ENCODE results near the gene WBP1.
A peak's percentile ranks its signal among the peaks of the same experiment; 100 is the strongest.
"Not testable (repeated sequence)": the region's sequence is repeated elsewhere in the genome, so short reads cannot be mapped to it uniquely, and the experiment has no call there.

WBP1 gene

GRCh38 chr2:74438248-74438647, 20.0 kb upstream of the WBP1 start:
- DNase-seq (ENCODE audit: low read depth in 2 of 2): no peak
- H3K4me3 ChIP-seq (replicated peaks in 1 of 2; ENCODE audit: low read depth in 2 of 2, low read length in 2 of 2): no peak overlapping the region
- no peak for TF ChIP-seq CTCF (IDR thresholded peaks at IDR 0.05; ENCODE audit: low read depth, low read length)

- no peak for DNase-seq (ENCODE audit: low read depth in 2 of 2)
- H3K4me3 ChIP-seq (replicated peaks in 1 of 2; ENCODE audit: low read depth in 2 of 2, low read length in 2 of 2): peak overlapping the region; percentile 59 to 71
- TF ChIP-seq CTCF (IDR thresholded peaks at IDR 0.05; ENCODE audit: low read depth, low read length): no peak
Measured at GRCh38 chr2:74439373-74439772, 18.9 kb upstream of the WBP1 start.

DNA sequence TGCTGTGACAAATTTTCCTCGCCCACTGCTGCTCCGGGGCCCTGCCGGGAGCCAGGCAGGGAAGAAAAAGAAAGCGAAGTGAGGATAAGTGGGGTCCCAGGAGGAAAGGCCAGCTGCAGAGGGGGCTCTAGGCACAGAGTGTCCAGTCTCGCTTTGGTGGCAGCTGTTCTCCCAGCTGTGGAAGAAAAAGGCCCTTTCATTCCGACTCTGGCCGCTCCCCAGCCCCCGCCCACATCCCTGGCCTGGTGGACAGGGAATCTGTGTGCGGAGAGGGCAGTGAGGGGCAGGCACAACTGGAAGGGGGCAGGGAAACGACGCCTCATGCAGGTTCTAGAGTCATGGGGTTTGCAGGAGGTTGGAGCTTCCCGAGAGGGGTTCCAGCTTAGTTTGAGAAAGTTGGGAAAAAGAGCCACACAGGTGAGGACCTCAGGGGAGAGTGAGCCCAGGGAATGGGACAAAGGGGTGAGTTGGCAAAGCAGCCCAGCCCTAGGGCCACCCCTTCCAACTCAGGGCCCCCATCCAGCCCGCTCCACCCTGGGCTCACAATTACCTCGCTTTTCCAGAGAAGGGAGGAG, 18.3 kb upstream of the WBP1 start:
- TF ChIP-seq CTCF (IDR thresholded peaks at IDR 0.05; ENCODE audit: low read depth, low read length): no peak
- DNase-seq (ENCODE audit: low read depth in 2 of 2): peak; percentile 54 to 74
- H3K4me3 ChIP-seq (replicated peaks in 1 of 2; ENCODE audit: low read depth in 2 of 2, low read length in 2 of 2): peak overlapping the region; percentile 59 to 71

- peak; percentile 18 for TF ChIP-seq CTCF (IDR thresholded peaks at IDR 0.05; ENCODE audit: low read depth, low read length)
- DNase-seq (ENCODE audit: low read depth in 2 of 2): peak; percentile 77 to 91
- peak overlapping the region; percentile 59 to 71 for H3K4me3 ChIP-seq (replicated peaks in 1 of 2; ENCODE audit: low read depth in 2 of 2, low read length in 2 of 2)
Measured at GRCh38 chr2:74440378-74441169, 17.7 kb upstream of the WBP1 start.

GRCh38 chr2:74441170-74441689, 17.0 kb upstream of the WBP1 start:
- no peak overlapping the region for H3K4me3 ChIP-seq (replicated peaks in 1 of 2; ENCODE audit: low read depth in 2 of 2, low read length in 2 of 2)
- no peak for TF ChIP-seq CTCF (IDR thresholded peaks at IDR 0.05; ENCODE audit: low read depth, low read length)
- DNase-seq (ENCODE audit: low read depth in 2 of 2): no peak

- TF ChIP-seq CTCF (IDR thresholded peaks at IDR 0.05; ENCODE audit: low read depth, low read length): no peak
- peak in 1 of 2 donors; percentile 17 for DNase-seq (ENCODE audit: low read depth in 2 of 2)
- H3K4me3 ChIP-seq (replicated peaks in 1 of 2; ENCODE audit: low read depth in 2 of 2, low read length in 2 of 2): peak within 1 kb of the TSS; percentile 59 to 71
Measured at GRCh38 chr2:74441690-74442482, 16.4 kb upstream of the WBP1 start, which contains the start of gene RTKN. Gene RTKN (minus strand): TSS chr2:74441937. CDS start chr2:74441816, 121 bp downstream.

- H3K4me3 ChIP-seq (replicated peaks in 1 of 2; ENCODE audit: low read depth in 2 of 2, low read length in 2 of 2); DNase-seq (ENCODE audit: low read depth in 2 of 2): not testable (repeated sequence)
Measured at GRCh38 chr2:74442483-74443297, 15.5 kb upstream of the WBP1 start.
